Bladder microvascular endothelial cell (primary cell): ENCODE results near the gene CHGA. TPM values are rescaled to one million over a fixed set of nuclear protein-coding genes. Genes with fewer than 3 reads are reported as not detected.

Source experiments
- total RNA-seq: library from RNA; depleted of rRNA; stranded (reverse); fragments of >200 nt; gene quantifications from 2 replicates; pipeline ENCODE4 v1.2.3, GENCODE V29; 2014

The CHGA gene, protein sequence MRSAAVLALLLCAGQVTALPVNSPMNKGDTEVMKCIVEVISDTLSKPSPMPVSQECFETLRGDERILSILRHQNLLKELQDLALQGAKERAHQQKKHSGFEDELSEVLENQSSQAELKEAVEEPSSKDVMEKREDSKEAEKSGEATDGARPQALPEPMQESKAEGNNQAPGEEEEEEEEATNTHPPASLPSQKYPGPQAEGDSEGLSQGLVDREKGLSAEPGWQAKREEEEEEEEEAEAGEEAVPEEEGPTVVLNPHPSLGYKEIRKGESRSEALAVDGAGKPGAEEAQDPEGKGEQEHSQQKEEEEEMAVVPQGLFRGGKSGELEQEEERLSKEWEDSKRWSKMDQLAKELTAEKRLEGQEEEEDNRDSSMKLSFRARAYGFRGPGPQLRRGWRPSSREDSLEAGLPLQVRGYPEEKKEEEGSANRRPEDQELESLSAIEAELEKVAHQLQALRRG
- 0.16 and 1.0 TPM in 2 replicates for total RNA-seq

DNA sequence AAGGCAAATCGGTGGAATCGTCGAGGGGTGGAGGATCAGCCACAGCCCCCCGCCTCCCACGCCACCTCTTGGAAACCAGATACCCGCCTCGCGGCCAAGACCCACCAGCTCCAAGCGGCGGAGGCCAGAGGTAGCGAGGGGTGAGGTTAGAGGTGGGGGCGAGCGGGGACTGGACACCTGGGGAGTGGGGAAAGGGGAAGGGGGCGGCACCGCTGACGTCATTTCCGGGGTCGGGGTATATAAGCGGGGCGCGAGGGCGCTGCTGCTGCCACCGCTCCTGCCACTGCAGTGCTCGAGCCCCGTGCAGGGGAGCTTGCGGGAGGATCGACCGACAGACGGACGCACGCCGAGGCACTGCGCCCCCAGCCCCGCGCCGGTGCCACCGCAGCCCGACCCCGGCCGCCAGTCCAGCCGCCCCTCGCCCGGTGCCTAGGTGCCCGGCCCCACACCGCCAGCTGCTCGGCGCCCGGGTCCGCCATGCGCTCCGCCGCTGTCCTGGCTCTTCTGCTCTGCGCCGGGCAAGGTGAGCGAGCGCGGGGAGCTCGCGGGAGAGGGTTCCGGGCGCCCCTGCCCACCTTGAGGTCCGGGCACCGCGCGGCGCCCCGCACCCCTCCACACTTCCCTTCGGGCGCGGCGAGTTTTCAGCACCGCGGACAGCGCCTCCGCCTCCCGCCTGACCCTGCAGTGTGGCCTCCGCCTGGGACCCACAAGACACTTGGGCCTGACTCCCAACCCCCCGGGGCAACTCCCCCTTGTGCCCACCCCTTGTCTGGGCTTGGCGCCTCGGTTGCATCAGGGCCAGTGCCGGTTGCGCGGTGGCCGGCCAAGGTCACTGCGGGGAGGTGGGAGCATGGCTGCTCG is at the start of gene CHGA:
TSS of gene CHGA (plus strand) at position 268 of the 861 bp plus-strand sequence. CDS start at position 478, 210 bp downstream.

Other genes starting within 250 kb of the CHGA start
- 51.0 and 75.7 TPM in 2 replicates for gene LGMN, start 174.5 kb upstream of the CHGA start, total RNA-seq
- 22.3 and 29.1 TPM in 2 replicates for gene GOLGA5, start 128.8 kb upstream of the CHGA start, total RNA-seq
- 18.1 and 34.5 TPM in 2 replicates for gene ITPK1, start 192.8 kb downstream of the CHGA start, total RNA-seq